ENCODE measurements around the gene CNN2.

The CNN2 gene

DNA sequence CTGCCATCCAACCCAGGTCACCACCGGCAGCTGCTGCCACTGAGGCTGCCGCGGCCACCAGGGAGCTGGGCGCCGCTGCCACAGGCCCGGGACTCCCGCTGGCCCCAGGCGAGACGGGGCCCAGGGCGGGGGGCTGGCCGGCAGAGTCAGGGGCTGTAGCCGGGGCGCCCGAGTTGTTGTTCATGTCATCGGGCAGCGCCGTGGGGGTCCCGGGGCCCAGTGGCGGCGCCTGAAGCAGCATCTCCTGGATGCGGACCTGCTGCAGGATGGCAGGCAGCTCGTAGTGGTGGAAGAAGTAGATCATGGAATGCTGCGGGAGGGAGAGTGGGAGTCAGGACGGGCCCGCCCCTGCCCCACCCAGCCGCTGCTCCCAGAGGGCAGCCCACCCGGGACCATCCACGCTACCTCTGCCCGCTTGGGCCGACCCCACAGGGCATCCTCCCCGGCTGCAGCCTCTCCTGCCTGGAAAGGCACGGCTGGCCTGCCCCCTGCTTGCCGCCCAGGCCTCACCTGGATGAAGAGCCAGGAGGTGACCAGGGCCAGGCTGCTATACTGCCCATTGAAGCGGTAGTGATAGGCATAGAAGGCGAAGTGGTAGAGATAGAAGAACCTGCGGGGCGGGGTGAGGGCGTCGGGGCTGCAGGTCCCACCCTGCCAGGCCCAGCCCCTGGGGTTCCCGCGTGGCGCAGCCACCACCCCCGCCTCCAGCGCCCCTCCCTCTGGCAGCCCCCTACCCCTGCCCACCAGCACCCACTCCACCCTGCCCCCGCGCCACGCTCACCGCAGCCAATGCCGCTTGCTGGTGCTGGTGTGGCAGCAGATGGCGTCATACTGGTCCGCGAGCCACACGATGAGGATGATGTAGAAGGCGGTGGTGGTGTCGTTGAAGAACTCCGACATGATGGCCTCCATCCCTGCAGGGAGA, 15.6 kb upstream of the CNN2 start:
- H3K4me1 ChIP-seq (ENCODE audit: control insufficient read depth in 1 of 2, insufficient read depth in 1 of 2, low read depth in 1 of 2, low read length in 1 of 2), result no peaks in the 10 kb centered on the region
- no peak overlapping the region for H3K4me3 ChIP-seq (ENCODE audit: low read depth in 1 of 2, low read length in 1 of 2)
- H3K27ac ChIP-seq, result no peak overlapping the region
- no peaks in the 10 kb centered on the region for H3K9me3 ChIP-seq
- no peaks in the 10 kb centered on the region for H3K27me3 ChIP-seq
- peaks cover 60% of the 10 kb centered on the region for H3K36me3 ChIP-seq
- TF ChIP-seq, protein P1, sequence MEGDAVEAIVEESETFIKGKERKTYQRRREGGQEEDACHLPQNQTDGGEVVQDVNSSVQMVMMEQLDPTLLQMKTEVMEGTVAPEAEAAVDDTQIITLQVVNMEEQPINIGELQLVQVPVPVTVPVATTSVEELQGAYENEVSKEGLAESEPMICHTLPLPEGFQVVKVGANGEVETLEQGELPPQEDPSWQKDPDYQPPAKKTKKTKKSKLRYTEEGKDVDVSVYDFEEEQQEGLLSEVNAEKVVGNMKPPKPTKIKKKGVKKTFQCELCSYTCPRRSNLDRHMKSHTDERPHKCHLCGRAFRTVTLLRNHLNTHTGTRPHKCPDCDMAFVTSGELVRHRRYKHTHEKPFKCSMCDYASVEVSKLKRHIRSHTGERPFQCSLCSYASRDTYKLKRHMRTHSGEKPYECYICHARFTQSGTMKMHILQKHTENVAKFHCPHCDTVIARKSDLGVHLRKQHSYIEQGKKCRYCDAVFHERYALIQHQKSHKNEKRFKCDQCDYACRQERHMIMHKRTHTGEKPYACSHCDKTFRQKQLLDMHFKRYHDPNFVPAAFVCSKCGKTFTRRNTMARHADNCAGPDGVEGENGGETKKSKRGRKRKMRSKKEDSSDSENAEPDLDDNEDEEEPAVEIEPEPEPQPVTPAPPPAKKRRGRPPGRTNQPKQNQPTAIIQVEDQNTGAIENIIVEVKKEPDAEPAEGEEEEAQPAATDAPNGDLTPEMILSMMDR (IDR thresholded peaks at IDR 0.05), result no peak

DNA sequence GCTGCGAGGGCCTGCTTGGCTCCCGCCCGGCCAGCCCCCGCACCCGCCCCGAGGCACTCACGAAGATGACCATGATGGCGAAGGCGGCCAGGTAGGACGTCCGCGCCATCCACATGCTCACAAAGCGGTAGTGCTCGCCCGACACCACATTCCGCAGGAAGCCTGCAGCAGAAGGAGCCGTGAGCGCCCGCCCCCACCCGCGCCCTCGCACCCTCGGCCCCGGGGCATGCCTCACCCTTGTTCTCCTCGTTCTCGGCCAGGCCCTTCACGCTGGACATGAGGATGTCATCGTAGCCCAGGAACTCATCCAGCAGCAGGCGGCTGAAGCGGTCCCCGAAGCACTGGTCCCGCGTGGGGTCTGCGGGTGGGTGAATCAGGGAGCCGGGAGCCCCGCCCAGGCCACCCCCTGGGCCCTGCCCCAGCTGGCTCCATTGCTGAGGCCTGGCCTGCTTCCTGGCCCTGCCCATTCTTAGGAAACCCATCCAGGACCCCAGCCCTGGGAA, 14.5 kb upstream of the CNN2 start:
- Histone ChIP-seq H3K4me3 (ENCODE audit: low read depth in 1 of 2, low read length in 1 of 2) (no peak overlapping the region), H3K27ac (no peak overlapping the region), H3K36me3 (peaks cover 67% of the 10 kb centered on the region), H3K9me3 (no peaks in the 10 kb centered on the region), H3K4me1 (ENCODE audit: control insufficient read depth in 1 of 2, insufficient read depth in 1 of 2, low read depth in 1 of 2, low read length in 1 of 2) (peaks cover 0 to 4% of the 10 kb centered on the region in 2 experiments), H3K27me3 (no peaks in the 10 kb centered on the region)
- TF ChIP-seq, protein P1 (IDR thresholded peaks at IDR 0.05), result no peak

DNA sequence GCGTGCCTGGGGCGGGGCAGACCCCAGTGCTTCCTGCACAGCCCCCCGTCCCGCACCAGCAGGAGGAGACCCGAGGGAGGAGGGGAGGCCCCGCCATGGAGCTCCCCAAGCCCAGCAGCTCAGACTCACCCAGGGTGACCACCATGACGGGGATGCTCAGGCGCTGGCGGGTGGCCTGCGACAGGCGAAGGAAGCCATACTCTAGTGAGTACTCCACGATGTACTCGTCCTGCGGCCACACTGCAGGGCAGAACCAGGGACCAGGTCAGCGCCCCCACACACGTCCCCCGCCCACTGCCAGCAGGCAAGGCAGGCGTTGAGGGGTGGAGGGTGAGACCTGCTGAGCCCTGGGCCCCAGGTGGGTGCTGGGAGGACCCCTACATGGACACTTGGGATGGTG, 14.1 kb upstream of the CNN2 start:
- TF ChIP-seq, protein P1 (IDR thresholded peaks at IDR 0.05), result no peak
- peaks cover 67% of the 10 kb centered on the region for H3K36me3 ChIP-seq
- peaks cover 2 to 4% of the 10 kb centered on the region in 2 experiments for H3K4me1 ChIP-seq (ENCODE audit: control insufficient read depth in 1 of 2, insufficient read depth in 1 of 2, low read depth in 1 of 2, low read length in 1 of 2)

DNA sequence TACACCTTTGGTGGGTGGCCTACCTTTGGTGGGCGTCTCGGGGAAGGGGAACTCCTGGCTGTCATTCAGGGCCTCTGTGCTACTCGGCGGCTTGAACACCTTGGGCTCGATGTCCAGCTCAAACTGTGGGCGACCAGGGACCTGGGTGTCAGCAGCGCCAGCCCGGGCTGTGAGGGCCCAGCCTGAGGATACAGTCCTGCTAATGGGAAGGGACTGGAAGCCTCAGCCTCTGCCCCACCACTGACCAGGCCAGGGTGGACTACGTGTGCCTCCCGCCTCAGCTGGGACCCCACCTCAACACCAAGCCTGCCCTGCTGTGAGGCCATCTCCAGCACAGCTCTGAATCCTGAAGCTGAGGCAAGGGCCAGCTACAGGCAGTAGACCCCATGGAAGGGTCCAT, 13.2 kb upstream of the CNN2 start:
- Histone ChIP-seq H3K4me1 (ENCODE audit: control insufficient read depth in 1 of 2, insufficient read depth in 1 of 2, low read depth in 1 of 2, low read length in 1 of 2) (peaks cover 4 to 8% of the 10 kb centered on the region in 2 experiments), H3K27me3 (no peaks in the 10 kb centered on the region), H3K36me3 (peaks cover 67% of the 10 kb centered on the region), H3K4me3 (ENCODE audit: low read depth in 1 of 2, low read length in 1 of 2) (no peak overlapping the region), H3K27ac (no peak overlapping the region), H3K9me3 (no peaks in the 10 kb centered on the region)
- TF ChIP-seq, protein P1 (IDR thresholded peaks at IDR 0.05), result no peak

More for the DNA sequence above, 14.1 kb upstream of the CNN2 start:
- Histone ChIP-seq H3K27ac (no peak overlapping the region), H3K27me3 (no peaks in the 10 kb centered on the region), H3K4me3 (ENCODE audit: low read depth in 1 of 2, low read length in 1 of 2) (no peak overlapping the region), H3K9me3 (no peaks in the 10 kb centered on the region)

DNA sequence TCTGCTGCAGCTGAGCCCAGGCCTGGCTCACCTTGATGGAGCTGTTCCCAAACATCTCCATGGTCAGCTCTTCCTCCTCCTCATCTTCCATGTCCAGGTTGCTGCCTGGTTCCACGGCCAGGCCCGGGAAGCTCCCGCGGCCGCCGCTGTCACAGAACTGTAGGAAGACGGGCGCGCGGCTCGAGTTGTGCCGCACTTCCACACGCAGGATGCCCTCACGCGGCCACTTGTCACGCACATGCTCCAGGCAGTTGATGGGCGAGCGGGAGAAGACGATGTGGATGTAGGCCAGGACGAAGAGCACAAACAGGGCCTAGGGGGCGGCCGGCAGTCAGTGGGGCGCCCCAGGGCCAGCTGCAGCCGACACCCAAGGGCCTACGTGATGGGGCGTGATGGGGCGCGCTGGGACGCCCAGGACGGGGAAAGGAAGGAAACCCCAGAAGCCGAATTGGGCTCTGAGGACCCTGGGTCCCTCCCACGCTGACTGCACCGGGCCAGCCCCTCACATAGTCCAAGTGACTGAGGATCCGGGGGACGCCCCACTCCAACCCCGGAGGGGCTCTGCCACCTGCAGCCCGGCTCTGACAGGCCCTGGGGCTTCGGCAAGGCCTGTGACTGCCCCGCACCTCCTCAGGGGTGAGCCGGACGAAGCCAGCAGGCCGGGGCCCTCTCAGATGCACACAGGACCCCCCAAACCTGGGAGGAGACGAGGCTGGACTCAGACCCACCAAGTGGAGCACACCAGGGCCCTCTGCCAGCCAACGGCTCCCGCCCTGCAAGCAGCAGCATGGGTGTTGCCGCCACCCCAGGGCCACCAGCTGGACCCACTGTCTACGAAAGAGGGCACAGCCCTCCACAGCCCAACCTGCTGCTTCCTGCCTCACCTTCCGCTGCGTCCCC, 12.0 kb upstream of the CNN2 start:
- H3K27me3 ChIP-seq, result no peaks in the 10 kb centered on the region
- no peak overlapping the region for H3K27ac ChIP-seq
- TF ChIP-seq, protein P1 (IDR thresholded peaks at IDR 0.05), result no peak
- peaks cover 9 to 15% of the 10 kb centered on the region in 2 experiments for H3K4me1 ChIP-seq (ENCODE audit: control insufficient read depth in 1 of 2, insufficient read depth in 1 of 2, low read depth in 1 of 2, low read length in 1 of 2)
- H3K36me3 ChIP-seq, result peaks cover 57% of the 10 kb centered on the region
- H3K9me3 ChIP-seq, result no peaks in the 10 kb centered on the region
- H3K4me3 ChIP-seq (ENCODE audit: low read depth in 1 of 2, low read length in 1 of 2), result no peak overlapping the region

Data from neutrophil (primary cell).